ENCODE results near the gene PRAC2.

DNA sequence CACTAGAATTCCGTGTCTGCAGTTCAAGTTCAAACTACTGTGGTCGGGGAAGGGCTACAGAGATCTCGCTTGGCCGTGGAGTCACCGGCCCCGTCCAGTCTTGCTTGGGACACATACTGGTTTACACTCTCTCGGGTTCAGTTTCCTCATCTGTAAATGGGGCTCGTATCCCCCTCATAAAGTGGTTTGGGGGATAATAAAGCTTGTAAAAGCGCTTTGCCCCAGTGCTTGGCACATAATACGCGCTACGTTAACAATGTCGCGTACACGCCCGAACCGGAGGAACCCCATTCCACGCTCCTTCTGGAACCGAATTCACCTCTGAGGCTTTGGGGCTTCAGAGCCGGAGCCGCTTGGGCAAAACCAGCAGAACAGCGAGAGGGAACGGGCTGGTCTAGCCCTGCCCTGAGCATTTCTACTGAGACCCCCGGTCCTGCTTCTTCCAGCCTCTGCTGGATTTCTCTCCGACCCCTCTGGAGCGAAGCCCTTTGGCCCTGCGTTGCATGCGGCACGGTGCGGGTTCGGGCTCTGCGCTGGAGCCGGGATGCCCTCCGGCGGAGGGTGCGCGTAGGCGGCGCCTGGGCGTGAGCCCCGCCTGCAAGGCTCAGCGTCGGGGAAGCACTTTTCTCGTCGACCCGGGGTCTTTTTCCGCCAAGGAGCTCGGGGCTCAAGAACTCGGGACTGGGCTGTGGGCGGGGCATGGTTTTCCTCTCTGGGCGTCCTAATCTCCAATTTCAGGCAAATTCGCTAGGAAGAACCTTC lies 31.7 kb downstream of the PRAC2 start:
- TF ChIP-seq POLR2A (IDR thresholded peaks at IDR 0.05) (no peak), POLR2AphosphoS5 (IDR thresholded peaks at IDR 0.05) (no peak), EP300 (IDR thresholded peaks at IDR 0.05; ENCODE audit: low read depth) (no peak)
- TF ChIP-seq, protein P1, sequence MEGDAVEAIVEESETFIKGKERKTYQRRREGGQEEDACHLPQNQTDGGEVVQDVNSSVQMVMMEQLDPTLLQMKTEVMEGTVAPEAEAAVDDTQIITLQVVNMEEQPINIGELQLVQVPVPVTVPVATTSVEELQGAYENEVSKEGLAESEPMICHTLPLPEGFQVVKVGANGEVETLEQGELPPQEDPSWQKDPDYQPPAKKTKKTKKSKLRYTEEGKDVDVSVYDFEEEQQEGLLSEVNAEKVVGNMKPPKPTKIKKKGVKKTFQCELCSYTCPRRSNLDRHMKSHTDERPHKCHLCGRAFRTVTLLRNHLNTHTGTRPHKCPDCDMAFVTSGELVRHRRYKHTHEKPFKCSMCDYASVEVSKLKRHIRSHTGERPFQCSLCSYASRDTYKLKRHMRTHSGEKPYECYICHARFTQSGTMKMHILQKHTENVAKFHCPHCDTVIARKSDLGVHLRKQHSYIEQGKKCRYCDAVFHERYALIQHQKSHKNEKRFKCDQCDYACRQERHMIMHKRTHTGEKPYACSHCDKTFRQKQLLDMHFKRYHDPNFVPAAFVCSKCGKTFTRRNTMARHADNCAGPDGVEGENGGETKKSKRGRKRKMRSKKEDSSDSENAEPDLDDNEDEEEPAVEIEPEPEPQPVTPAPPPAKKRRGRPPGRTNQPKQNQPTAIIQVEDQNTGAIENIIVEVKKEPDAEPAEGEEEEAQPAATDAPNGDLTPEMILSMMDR (IDR thresholded peaks at IDR 0.05), result no peak

Data from transverse colon (tissue), 4 donors.